Kidney (tissue), 14 donors: ENCODE results near the gene INF2. TPM values are rescaled to one million over a fixed set of nuclear protein-coding genes. Genes with fewer than 3 reads are reported as not detected.

ENCODE experiments used
- DNase-seq, 5 donors: peaks; one replicate each; pipeline ENCODE4 v3.0.0-alpha.2; 2013 to 2020
- FAIRE-seq: peaks from 2 replicates; lab custom pipeline; 2012; peaks lifted over from hg19 to GRCh38; lab: Jason Lieb, UNC
- H3K27ac ChIP-seq, 2 donors: one replicate each; pipeline ENCODE4 v1.7.0; 2013; ENCODE audit warnings: low read depth in 2 of 2, low read length in 2 of 2, inconsistent platforms in 1 of 2
- H3K27me3 ChIP-seq: one replicate; pipeline ENCODE4 v1.7.1; 2013; ENCODE audit warnings: low read length, inconsistent platforms; ENCODE audit not compliant: control insufficient read depth, insufficient read depth
- H3K36me3 ChIP-seq, 3 donors: one replicate each; pipeline versions ENCODE4 v1.7.0 to v1.7.1; 2013; ENCODE audit warnings: low read length in 3 of 3, control low read depth in 1 of 3, inconsistent platforms in 1 of 3; ENCODE audit not compliant: insufficient read depth in 3 of 3, control insufficient read depth in 2 of 3
- H3K4me1 ChIP-seq, 3 donors: one replicate each; pipeline versions ENCODE4 v1.7.0 to v1.7.1; 2013; ENCODE audit warnings: low read length in 3 of 3, inconsistent platforms in 1 of 3, low read depth in 1 of 3; ENCODE audit not compliant: control insufficient read depth in 2 of 3, insufficient read depth in 2 of 3
- H3K4me3 ChIP-seq, 3 donors: one replicate each; pipeline versions ENCODE4 v1.7.0 to v1.8.1; 2013; ENCODE audit warnings: low read length in 3 of 3, control low read depth in 1 of 3, inconsistent platforms in 1 of 3
- H3K9ac ChIP-seq, 3 donors: one replicate each; pipeline versions ENCODE4 v1.7.0 to v1.7.1; 2013; ENCODE audit warnings: low read length in 3 of 3, control low read depth in 1 of 3, inconsistent platforms in 1 of 3
- H3K9me3 ChIP-seq, 3 donors: one replicate each; pipeline versions ENCODE4 v1.7.0 to v1.7.1; 2013; ENCODE audit warnings: low read length in 3 of 3, control low read depth in 1 of 3, inconsistent platforms in 1 of 3; ENCODE audit not compliant: control insufficient read depth in 2 of 3, insufficient read depth in 1 of 3
- CTCF ChIP-seq: IDR thresholded peaks from 3 replicates; pipeline ENCODE4 v1.5.1; 2012; ENCODE audit warnings: mild to moderate bottlenecking, moderate library complexity, borderline replicate concordance; ENCODE audit not compliant: insufficient read depth; ENCODE audit errors: extremely low read depth
- intact Hi-C: fragments of 100-400 bp; cut with DNase I; formaldehyde crosslinking; loops from one replicate; pipeline ENCODE4 v1.11.1; 2022
- polyA plus RNA-seq: library from polyadenylated mRNA; stranded (reverse); fragments of 350-450 nt; fragmentation: Illumina TruSeq; extraction: RNeasy Lipid Tissue Mini Kit (QIAGEN cat#74804); gene quantifications from one replicate; pipeline ENCODE4 v1.2.3, GENCODE V29; 2014; ENCODE audit warnings: low read depth, low replicate concordance; ENCODE audit not compliant: insufficient read depth
- total RNA-seq: library from RNA; stranded (reverse); fragmentation: NEBNext Ultra II Directional; extraction: Animal tissue kit (Norgen Biotek cat#: 25700); gene quantifications from one replicate; pipeline ENCODE4 v1.2.1, GENCODE V29; 2021
- donor health status: control.
- donor health status: control.
- donor health status: control.
- donor health status: control.
- donor health status: control.
- donor health status: DM: yes; HTN: yes; CAD: no.
- donor health status: Normal renal cell carcinoma (clear cell type).

Gene INF2
- total and polyA plus RNA-seq, 2 donors from 2014 or later: 58.5 to 82.7 TPM

DNA sequence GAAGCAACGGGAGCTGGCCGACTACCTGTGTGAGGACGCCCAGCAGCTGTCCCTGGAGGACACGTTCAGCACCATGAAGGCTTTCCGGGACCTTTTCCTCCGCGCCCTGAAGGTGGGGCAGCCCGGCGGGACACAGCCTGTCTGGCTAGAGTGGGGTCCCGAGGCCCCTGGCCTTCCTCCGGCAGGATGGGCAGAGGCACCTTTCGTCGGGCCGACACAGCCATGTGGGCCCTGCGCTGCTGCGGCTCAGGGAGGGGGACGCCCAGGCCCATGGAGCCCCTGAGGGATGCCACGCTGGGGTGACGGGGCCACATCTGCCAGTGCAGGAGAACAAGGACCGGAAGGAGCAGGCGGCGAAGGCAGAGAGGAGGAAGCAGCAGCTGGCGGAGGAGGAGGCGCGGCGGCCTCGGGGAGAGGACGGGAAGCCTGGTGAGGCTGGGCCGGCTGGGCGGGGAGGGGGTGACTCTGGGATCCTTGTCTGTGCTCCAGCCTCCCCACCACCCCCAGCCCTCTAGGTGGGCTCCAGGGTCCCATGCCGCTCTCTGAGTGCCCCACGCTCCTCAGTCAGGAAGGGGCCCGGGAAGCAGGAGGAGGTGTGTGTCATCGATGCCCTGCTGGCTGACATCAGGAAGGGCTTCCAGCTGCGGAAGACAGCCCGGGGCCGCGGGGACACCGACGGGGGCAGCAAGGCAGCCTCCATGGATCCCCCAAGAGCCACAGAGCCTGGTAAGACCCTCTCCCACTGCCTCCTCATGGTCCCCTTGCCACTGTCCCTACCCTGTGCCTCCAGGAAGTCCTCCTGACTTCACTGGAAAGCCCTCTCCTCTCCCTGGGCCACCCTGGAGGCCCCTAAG, 23.7 kb downstream of the INF2 start:
- intact Hi-C loops: no loop called here
- Histone ChIP-seq H3K4me3 (no peak overlapping the region), H3K9ac (no peak overlapping the region), H3K36me3 (peaks cover 2 to 11% (median 4%) of the 10 kb centered on the region in 3 donors), H3K4me1 (peaks cover 0 to 6% (median 3%) of the 10 kb centered on the region in 3 donors), H3K27ac (no peak overlapping the region), H3K9me3 (no peaks in the 10 kb centered on the region), H3K27me3 (no peaks in the 10 kb centered on the region)
- FAIRE-seq: no peak
- no peak for DNase-seq
- no peak for TF ChIP-seq CTCF

- peaks cover 2 to 11% (median 4%) of the 10 kb centered on the region in 3 donors for H3K36me3 ChIP-seq
- intact Hi-C loops: no loop called here
Measured at GRCh38 chr14:104714066-104714465, 24.6 kb downstream of the INF2 start.

DNA sequence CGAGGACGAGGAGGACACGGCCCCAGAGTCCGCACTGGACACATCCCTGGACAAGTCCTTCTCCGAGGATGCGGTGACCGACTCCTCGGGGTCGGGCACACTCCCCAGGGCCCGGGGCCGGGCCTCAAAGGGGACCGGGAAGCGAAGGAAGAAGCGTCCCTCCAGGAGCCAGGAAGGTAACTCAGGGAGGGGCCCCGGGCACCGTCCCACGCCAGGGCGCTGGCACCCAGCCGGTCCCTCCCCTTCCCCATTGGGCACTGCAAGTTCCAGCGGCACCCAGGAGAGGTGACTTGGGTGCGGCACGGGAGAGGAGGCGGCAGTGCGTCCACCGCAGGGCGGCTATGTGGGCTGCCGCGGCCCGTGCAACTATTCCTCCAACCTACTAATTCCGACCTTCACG, 25.3 kb downstream of the INF2 start:
- Histone ChIP-seq H3K27ac (no peak overlapping the region), H3K27me3 (no peaks in the 10 kb centered on the region), H3K9ac (no peak overlapping the region), H3K36me3 (peaks cover 2 to 11% (median 4%) of the 10 kb centered on the region in 3 donors), H3K4me1 (peaks cover 0 to 6% (median 3%) of the 10 kb centered on the region in 3 donors), H3K9me3 (no peaks in the 10 kb centered on the region), H3K4me3 (no peak overlapping the region)
- intact Hi-C loops: no loop called here
- no peak for TF ChIP-seq CTCF
- DNase-seq: no peak
- FAIRE-seq: no peak

More at GRCh38 chr14:104714066-104714465, 24.6 kb downstream of the INF2 start:
- no peaks in the 10 kb centered on the region for H3K27me3 ChIP-seq
- DNase-seq (no peak), FAIRE-seq (no peak)
- no peaks in the 10 kb centered on the region for H3K9me3 ChIP-seq
- no peak for TF ChIP-seq CTCF
- no peak overlapping the region for H3K27ac ChIP-seq
- peaks cover 0 to 6% (median 3%) of the 10 kb centered on the region in 3 donors for H3K4me1 ChIP-seq
- H3K4me3 ChIP-seq: no peak overlapping the region
- H3K9ac ChIP-seq: no peak overlapping the region
